Measurements from ENCODE around the gene RRP7A. TPM values are rescaled to one million over a fixed set of nuclear protein-coding genes. Genes with fewer than 3 reads are reported as not detected.
"Not testable (repeated sequence)": the region's sequence is repeated elsewhere in the genome, so short reads cannot be mapped to it uniquely, and the experiment has no call there.

Gene RRP7A
- total and polyA plus RNA-seq, 8 donors: 9.3 to 32.4 (median 21.1) TPM

- intact Hi-C loops (cut with DNase I; ENCODE audit: low total_unique reads): no loop called here
- Histone ChIP-seq H3K27me3 (no peaks in the 10 kb centered on the region), H3K4me3 (no peak overlapping the region), H3K9me3 (no peaks in the 10 kb centered on the region), H3K4me1 (peaks cover 4 to 36% (median 22%) of the 10 kb centered on the region in 4 donors), H3K27ac (peak overlapping the region in 3 of 5 donors; percentile 77 to 88 (median 83)), H3K36me3 (no peaks in the 10 kb centered on the region)
- TF ChIP-seq CTCF (IDR thresholded peaks at IDR 0.05) (no peak), POLR2A (IDR thresholded peaks at IDR 0.05) (no peak), EP300 (IDR thresholded peaks at IDR 0.05) (no peak), POLR2AphosphoS5 (IDR thresholded peaks at IDR 0.05) (no peak)
- WGBS, 5 donors: 70 to 76% (median 74%) methylated on average over 7 of the region's 7 CpGs
- DNase-seq: no peak
Observed at GRCh38 chr22:42536166-42536565, 16.6 kb upstream of the RRP7A start.

GRCh38 chr22:42535082-42535731 lies 15.6 kb upstream of the RRP7A start:
- DNase-seq; intact Hi-C loops (cut with DNase I; ENCODE audit: low total_unique reads); H3K27ac ChIP-seq; H3K36me3 ChIP-seq; H3K27me3 ChIP-seq; H3K9me3 ChIP-seq; H3K4me3 ChIP-seq: not testable (repeated sequence)
- WGBS, 5 donors: 63 to 93% (median 84%) methylated on average over 3 to 4 of the region's 14 CpGs
- H3K4me1 ChIP-seq: peaks cover 4 to 36% (median 22%) of the 10 kb centered on the region in 4 donors

- no peaks in the 10 kb centered on the region for H3K36me3 ChIP-seq
- no peak for DNase-seq
- intact Hi-C loops (cut with DNase I; ENCODE audit: low total_unique reads): no loop called here
- peak overlapping the region in 4 of 5 donors; percentile 70 to 77 (median 74) for H3K27ac ChIP-seq
- H3K4me1 ChIP-seq: peaks cover 4 to 30% (median 16%) of the 10 kb centered on the region in 4 donors
- TF ChIP-seq POLR2AphosphoS5 (IDR thresholded peaks at IDR 0.05): no peak
- TF ChIP-seq POLR2A (IDR thresholded peaks at IDR 0.05): no peak
- no peak for TF ChIP-seq EP300 (IDR thresholded peaks at IDR 0.05)
- TF ChIP-seq CTCF (IDR thresholded peaks at IDR 0.05): no peak
- no peaks in the 10 kb centered on the region for H3K27me3 ChIP-seq
- 88 to 91% (median 88%) methylated on average over 6 to 8 of the region's 8 CpGs for WGBS, 5 donors
- H3K9me3 ChIP-seq: no peaks in the 10 kb centered on the region
- H3K4me3 ChIP-seq: peak overlapping the region in 1 of 4 donors; percentile 48
Observed at GRCh38 chr22:42533638-42533977, 14.0 kb upstream of the RRP7A start.

GRCh38 chr22:42531401-42532084 lies 11.9 kb upstream of the RRP7A start:
- H3K36me3 ChIP-seq; intact Hi-C loops (cut with DNase I; ENCODE audit: low total_unique reads); H3K9me3 ChIP-seq; H3K27ac ChIP-seq; DNase-seq; H3K27me3 ChIP-seq; H3K4me3 ChIP-seq: not testable (repeated sequence)
- WGBS, 5 donors: 81 to 89% (median 87%) methylated on average over 21 to 24 of the region's 24 CpGs
- H3K4me1 ChIP-seq: peaks cover 0 to 13% (median 7%) of the 10 kb centered on the region in 4 donors

GRCh38 chr22:42529435-42529834 lies 9.8 kb upstream of the RRP7A start:
- DNase-seq; H3K9me3 ChIP-seq; intact Hi-C loops (cut with DNase I; ENCODE audit: low total_unique reads); H3K4me3 ChIP-seq; H3K27ac ChIP-seq; H3K36me3 ChIP-seq; H3K27me3 ChIP-seq; H3K4me1 ChIP-seq: not testable (repeated sequence)
- 90 to 95% (median 94%) methylated on average over 8 of the region's 8 CpGs for WGBS, 5 donors
